B cell (primary cell): ENCODE data around the gene RCN2. TPM values are rescaled to one million over a fixed set of nuclear protein-coding genes. Genes with fewer than 3 reads are reported as not detected.

Experiments used
- ATAC-seq: fragments of 200-7000 bp; cut with Tn5 transposase; one replicate; pipeline ENCODE4 v1.10.0; 2021; ENCODE audit warnings: low read depth, mild to moderate bottlenecking, moderate number of reproducible peaks, moderate library complexity
- CTCF ChIA-PET: fragments of 350-600 bp; sonication (Branson Sonifier 250); formaldehyde crosslinking; loops from one replicate; lab custom pipeline; 2021; ENCODE audit warnings: antibody characterized with exemption, inconsistent platforms; lab: Charles Lee
- POLR2A ChIA-PET: fragments of 350-600 bp; sonication (Branson Sonifier 250); formaldehyde crosslinking; loops from one replicate; lab custom pipeline; 2021; ENCODE audit warnings: antibody characterized with exemption; lab: Charles Lee
- DNase-seq: peaks from one replicate; pipeline ENCODE4 v3.0.0; 2013
- H2AFZ ChIP-seq: 2 replicates; pipeline ENCODE4 v1.6.1; 2012; ENCODE audit warnings: mild to moderate bottlenecking, low read depth, low read length; ENCODE audit not compliant: insufficient read depth, poor library complexity, severe bottlenecking
- H3K27ac ChIP-seq, 2 donors: 1 replicate in 1 of 2; 2 replicates in 1 of 2; pipeline ENCODE4 v1.5.1; 2012 to 2013; ENCODE audit warnings: low read length in 2 of 2, mild to moderate bottlenecking in 2 of 2, moderate library complexity in 1 of 2
- H3K27me3 ChIP-seq, 4 experiments: fragments of 200-600 bp in 1 of 4; sonication (generic) in 1 of 4; replicated peaks in 1 of 4; 1 replicate in 2 of 4; 2 replicates in 2 of 4; pipeline versions ENCODE4 v1.6.1 to v1.7.0; 2013 to 2016; ENCODE audit warnings: low read length in 3 of 4, mild to moderate bottlenecking in 2 of 4, mixed read lengths in 1 of 4, moderate library complexity in 1 of 4; ENCODE audit not compliant: insufficient read depth in 4 of 4, control insufficient read depth in 3 of 4; ENCODE audit errors: control extremely low read depth in 1 of 4
- H3K36me3 ChIP-seq, 2 experiments: replicated peaks in 1 of 2; 1 replicate in 1 of 2; 2 replicates in 1 of 2; pipeline versions ENCODE4 v1.6.1 to v1.7.1; 2013; ENCODE audit warnings: low read length in 1 of 2; ENCODE audit not compliant: insufficient read depth in 2 of 2, control insufficient read depth in 1 of 2; ENCODE audit errors: control extremely low read depth in 1 of 2, extremely low read depth in 1 of 2
- H3K4me1 ChIP-seq, 2 donors: fragments of 200-600 bp in 1 of 2; sonication (generic) in 1 of 2; 1 replicate in 1 of 2; 2 replicates in 1 of 2; pipeline versions ENCODE4 v1.5.1 to v1.6.1; 2013 to 2017; ENCODE audit warnings: low read length in 2 of 2; ENCODE audit not compliant: control insufficient read depth in 2 of 2, insufficient read depth in 2 of 2
- H3K4me2 ChIP-seq: replicated peaks from 2 replicates; pipeline ENCODE3; 2012; ENCODE audit warnings: mild to moderate bottlenecking, low read depth, low read length; ENCODE audit not compliant: poor library complexity, severe bottlenecking
- H3K4me3 ChIP-seq, 5 experiments: fragments of 200-600 bp in 1 of 5; sonication (generic) in 1 of 5; 1 replicate in 3 of 5; 2 replicates in 2 of 5; pipeline versions ENCODE4 v1.5.1 to v1.7.0; 2011 to 2016; ENCODE audit warnings: low read length in 4 of 5, mild to moderate bottlenecking in 4 of 5, low read depth in 2 of 5, control low read depth in 1 of 5, moderate library complexity in 1 of 5; ENCODE audit not compliant: insufficient read depth in 1 of 5; ENCODE audit errors: control extremely low read depth in 1 of 5, extremely low read depth in 1 of 5
- H3K79me2 ChIP-seq: fragments of 200-600 bp; sonication (generic); one replicate; pipeline ENCODE4 v1.6.0; 2016; ENCODE audit warnings: low read length; ENCODE audit not compliant: control insufficient read depth, insufficient read depth
- H3K9ac ChIP-seq: fragments of 200-600 bp; sonication (generic); 2 replicates; pipeline ENCODE4 v1.6.1; 2017; ENCODE audit warnings: mild to moderate bottlenecking, low read length, moderate library complexity
- H3K9me3 ChIP-seq, 3 donors: one replicate each; pipeline versions ENCODE4 v1.6.1 to v1.7.1; 2013; ENCODE audit warnings: low read length in 2 of 3; ENCODE audit not compliant: control insufficient read depth in 2 of 3, insufficient read depth in 1 of 3; ENCODE audit errors: control extremely low read depth in 1 of 3
- H4K20me1 ChIP-seq: 2 replicates; pipeline ENCODE4 v1.6.0; 2012; ENCODE audit warnings: mild to moderate bottlenecking, low read length; ENCODE audit not compliant: insufficient read depth, control insufficient read depth, poor library complexity, severe bottlenecking
- H3K27ac Mint-ChIP-seq: one replicate; pipeline ENCODE4 v1.8.0; 2021; ENCODE audit warnings: mixed read lengths
- H3K27me3 Mint-ChIP-seq: one replicate; pipeline ENCODE4 v1.8.0; 2021; ENCODE audit warnings: mixed read lengths
- H3K4me1 Mint-ChIP-seq: one replicate; pipeline ENCODE4 v1.8.0; 2021; ENCODE audit warnings: mixed read lengths
- H3K4me3 Mint-ChIP-seq: one replicate; pipeline ENCODE4 v1.8.0; 2021; ENCODE audit warnings: mixed read lengths
- H3K9me3 Mint-ChIP-seq: one replicate; pipeline ENCODE4 v1.8.0; 2022; ENCODE audit warnings: mixed read lengths; ENCODE audit not compliant: insufficient read depth
- CTCF ChIP-seq: fragments of 200-600 bp; IDR thresholded peaks from one replicate; pipeline ENCODE4 v1.8.0; 2022; ENCODE audit warnings: antibody characterized with exemption, mild to moderate bottlenecking
- EZH2 ChIP-seq: IDR thresholded peaks from 2 replicates; pipeline ENCODE4 v1.6.1; 2012; ENCODE audit warnings: borderline replicate concordance, low read depth, mild to moderate bottlenecking, moderate library complexity, low read length; ENCODE audit not compliant: insufficient read depth, poor library complexity, severe bottlenecking
- WGBS: methylation state at CpG from one replicate; pipeline ENCODE4 v1.1.5; 2013; ENCODE audit warnings: missing lambda C conversion rate; ENCODE audit not compliant: insufficient coverage; 5-methylcytosine and 5-hydroxymethylcytosine counted together
- intact Hi-C: fragments of 100-400 bp; cut with micrococcal nuclease; formaldehyde crosslinking; loops from one replicate; pipeline ENCODE4 v1.10.0; 2022
- polyA plus RNA-seq: library from polyadenylated mRNA; depleted of rRNA; stranded (reverse); fragments of >200 nt; gene quantifications from 2 replicates; pipeline ENCODE4 v1.2.3, GENCODE V29; 2012
- total RNA-seq, 2 donors: library from RNA; stranded (reverse); fragments of 120-200 nt in 1 of 2; gene quantifications; 1 replicate in 1 of 2; 2 replicates in 1 of 2; pipeline versions ENCODE4 v1.2.3 to v1.2.4, GENCODE V29; 2013 to 2022

Gene RCN2
- total and polyA plus RNA-seq, 2 donors (not counting 1 experiment from before 2014, with no cell fraction given): 16.7 to 27.8 TPM

GRCh38 chr15:76901965-76902364 lies 29.6 kb upstream of the RCN2 start:
- peaks cover 45% of the 10 kb centered on the region for H3K79me2 ChIP-seq
- 100% methylated on average over 1 of the region's 2 CpGs for WGBS
- H3K4me2 ChIP-seq: no peak overlapping the region
- Mint-ChIP-seq H3K4me1 (peaks cover 33% of the 10 kb centered on the region), H3K9me3 (peaks cover 2% of the 10 kb centered on the region), H3K27ac (no peak overlapping the region), H3K27me3 (no peaks in the 10 kb centered on the region), H3K4me3 (no peak overlapping the region)
- ChIA-PET POLR2A (no interaction called here), CTCF (interaction anchor here (0.7 to 4.4 kb wide), 9 partner anchors 122 to 641 kb away, joined by 3 to 33 read pairs (median 4); no protein-coding TSS in a partner anchor)
- H3K4me3 ChIP-seq: no peak overlapping the region
- H3K27ac ChIP-seq: no peak overlapping the region
- H3K27me3 ChIP-seq: no peaks in the 10 kb centered on the region
- ATAC-seq (no peak), DNase-seq (no peak)
- H2AFZ ChIP-seq: no peak overlapping the region
- H3K36me3 ChIP-seq: no peaks in the 10 kb centered on the region
- no peak for TF ChIP-seq EZH2
- TF ChIP-seq CTCF: no peak
- no peak overlapping the region for H3K9ac ChIP-seq
- no peaks in the 10 kb centered on the region for H3K9me3 ChIP-seq
- intact Hi-C loops: loop anchor here (2.0 to 10.0 kb wide), 2 partner anchors 93 to 129 kb away; partner anchors contain the start of gene PSTPIP1
- no peaks in the 10 kb centered on the region for H4K20me1 ChIP-seq
- peaks cover 27 to 28% of the 10 kb centered on the region in 2 donors for H3K4me1 ChIP-seq

- H3K27ac ChIP-seq: peak overlapping the region in 1 of 2 donors; percentile 92
Measured at GRCh38 chr15:76903251-76903681, 28.3 kb upstream of the RCN2 start.

More at GRCh38 chr15:76903251-76903681, 28.3 kb upstream of the RCN2 start:
- peak; percentile 23 for ATAC-seq
- Histone ChIP-seq H3K4me1 (peaks cover 27 to 34% of the 10 kb centered on the region in 2 donors), H3K9me3 (no peaks in the 10 kb centered on the region), H3K4me3 (no peak overlapping the region), H2AFZ (no peak overlapping the region), H4K20me1 (no peaks in the 10 kb centered on the region), H3K36me3 (no peaks in the 10 kb centered on the region), H3K79me2 (peaks cover 36% of the 10 kb centered on the region), H3K27me3 (no peaks in the 10 kb centered on the region), H3K4me2 (peak overlapping the region; percentile 11), H3K9ac (no peak overlapping the region)
- peaks cover 40% of the 10 kb centered on the region for H3K4me1 Mint-ChIP-seq
- H3K4me3 Mint-ChIP-seq: peak overlapping the region; percentile 71
- CTCF ChIA-PET: interaction anchor here (0.6 to 4.4 kb wide), 7 partner anchors 28 to 205 kb away, joined by 3 to 33 read pairs (median 5); partner anchors contain the start of gene RCN2
- POLR2A ChIA-PET: no interaction called here
- no peaks in the 10 kb centered on the region for H3K27me3 Mint-ChIP-seq
- intact Hi-C loops: loop anchor here (1.0 to 10.0 kb wide), 4 partner anchors 32 to 128 kb away; partner anchors contain the start of gene PSTPIP1
- H3K27ac Mint-ChIP-seq: peak overlapping the region; percentile 64
- peaks cover 2% of the 10 kb centered on the region for H3K9me3 Mint-ChIP-seq
- TF ChIP-seq EZH2 (no peak), CTCF (peak; percentile 70)
- DNase-seq: peak; percentile 67
